Measurements from ENCODE around the gene HINFP.

The HINFP gene

GRCh38 chr11:119107538-119108145 lies 13.7 kb upstream of the HINFP start:
- H3K4me3 ChIP-seq (ENCODE audit: low read length) = peak overlapping the region; percentile 69
- TF ChIP-seq CTCF (IDR thresholded peaks at IDR 0.05; ENCODE audit: insufficient read depth, low read depth, low read length, missing control alignments) = no peak
- no peak for DNase-seq (ENCODE audit: low read depth)

DNA sequence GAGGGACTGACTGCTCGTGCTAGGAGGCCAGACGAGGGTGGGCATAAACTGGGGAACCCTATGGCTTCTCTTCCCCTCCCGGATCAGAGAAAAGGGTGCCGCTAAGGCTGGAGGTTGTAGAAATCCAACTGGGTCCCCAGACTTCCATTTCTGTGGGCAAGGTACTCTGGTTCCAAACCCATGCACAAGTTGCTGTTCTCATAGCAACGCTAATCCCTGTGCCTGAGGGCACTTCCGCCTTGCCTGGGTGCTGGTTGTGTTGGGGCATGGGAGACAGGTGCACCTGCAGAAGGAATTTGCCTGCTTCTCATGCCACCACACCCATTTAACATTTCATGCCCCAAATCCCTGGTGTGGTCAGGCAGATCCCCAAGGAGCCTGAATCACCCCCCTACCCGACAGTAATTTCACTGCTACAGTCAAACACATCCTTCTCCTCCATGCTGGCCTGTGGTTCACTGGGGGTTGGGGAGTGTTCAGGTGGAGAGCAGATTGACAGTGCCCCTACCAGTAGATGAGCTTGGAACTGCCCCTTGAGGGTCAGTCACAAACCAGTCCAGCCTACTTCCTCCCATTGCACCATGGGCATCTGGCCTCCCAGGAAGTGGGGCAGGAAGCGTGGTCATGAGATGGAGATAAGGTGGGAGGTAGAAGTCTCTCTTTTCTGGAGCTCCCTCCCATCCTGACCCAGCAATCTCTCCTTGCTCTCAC lies 13.1 kb upstream of the HINFP start:
- TF ChIP-seq CTCF (IDR thresholded peaks at IDR 0.05; ENCODE audit: insufficient read depth, low read depth, low read length, missing control alignments) = no peak
- DNase-seq (ENCODE audit: low read depth) = peak; percentile 81
- peak overlapping the region; percentile 69 for H3K4me3 ChIP-seq (ENCODE audit: low read length)

- no peak for DNase-seq (ENCODE audit: low read depth)
- no peak for TF ChIP-seq CTCF (IDR thresholded peaks at IDR 0.05; ENCODE audit: insufficient read depth, low read depth, low read length, missing control alignments)
- H3K4me3 ChIP-seq (ENCODE audit: low read length) = no peak overlapping the region
Measured at GRCh38 chr11:119108857-119109221, 12.5 kb upstream of the HINFP start.

DNA sequence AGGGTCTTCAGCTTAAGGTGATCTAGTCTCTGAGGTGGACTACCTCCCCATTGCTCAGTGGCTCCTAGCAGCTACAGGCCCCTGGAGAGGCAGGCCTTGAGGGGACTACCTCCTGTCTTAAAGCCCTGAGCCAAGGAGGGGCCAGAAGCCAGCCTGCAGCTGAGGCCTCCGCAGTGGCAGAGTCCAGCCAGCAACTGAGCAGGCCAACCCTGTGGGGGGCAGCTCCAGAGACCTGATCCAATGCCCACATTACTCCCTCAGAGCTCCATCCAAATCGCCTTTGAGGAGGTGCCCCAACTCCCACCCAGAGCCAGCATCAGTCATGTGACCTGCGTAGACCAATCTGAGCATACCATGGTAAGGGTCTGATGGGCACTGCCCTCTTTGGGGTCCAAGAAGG lies 11.5 kb upstream of the HINFP start:
- no peak overlapping the region for H3K4me3 ChIP-seq (ENCODE audit: low read length)
- no peak for DNase-seq (ENCODE audit: low read depth)
- TF ChIP-seq CTCF (IDR thresholded peaks at IDR 0.05; ENCODE audit: insufficient read depth, low read depth, low read length, missing control alignments) = no peak

DNA sequence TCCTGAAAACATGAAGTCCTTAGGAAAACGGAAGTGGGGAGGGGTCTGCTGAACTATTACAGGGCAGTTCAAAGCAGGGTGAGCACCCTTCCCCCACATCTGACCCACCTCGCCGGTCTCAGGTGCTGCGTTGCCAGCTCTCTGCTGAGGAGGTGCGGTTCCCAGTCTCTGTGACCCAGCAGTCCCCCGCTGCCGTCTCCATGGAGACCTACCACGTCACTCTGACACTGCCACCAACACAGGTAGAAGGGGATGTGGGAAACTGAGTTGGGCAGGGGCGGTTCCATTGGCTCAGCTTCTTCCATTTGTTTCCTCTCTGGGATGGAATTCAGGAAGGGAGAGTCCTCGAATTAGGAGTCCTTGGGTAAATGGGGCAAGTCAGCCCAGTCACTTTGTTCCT lies 10.9 kb upstream of the HINFP start:
- no peak for TF ChIP-seq CTCF (IDR thresholded peaks at IDR 0.05; ENCODE audit: insufficient read depth, low read depth, low read length, missing control alignments)
- DNase-seq (ENCODE audit: low read depth) = no peak
- H3K4me3 ChIP-seq (ENCODE audit: low read length) = no peak overlapping the region

GRCh38 chr11:119111361-119111925 lies 9.9 kb upstream of the HINFP start:
- no peak for DNase-seq (ENCODE audit: low read depth)
- no peak overlapping the region for H3K4me3 ChIP-seq (ENCODE audit: low read length)
- no peak for TF ChIP-seq CTCF (IDR thresholded peaks at IDR 0.05; ENCODE audit: insufficient read depth, low read depth, low read length, missing control alignments)
